ENCODE results near the gene TMEM196. TPM values are rescaled to one million over a fixed set of nuclear protein-coding genes. Genes with fewer than 3 reads are reported as not detected.
"Not testable (repeated sequence)": the region's sequence is repeated elsewhere in the genome, so short reads cannot be mapped to it uniquely, and the experiment has no call there.

The TMEM196 gene
- total and polyA plus RNA-seq, 8 donors = 0.07 to 0.25 (median 0.09) TPM; not detected in 4

DNA sequence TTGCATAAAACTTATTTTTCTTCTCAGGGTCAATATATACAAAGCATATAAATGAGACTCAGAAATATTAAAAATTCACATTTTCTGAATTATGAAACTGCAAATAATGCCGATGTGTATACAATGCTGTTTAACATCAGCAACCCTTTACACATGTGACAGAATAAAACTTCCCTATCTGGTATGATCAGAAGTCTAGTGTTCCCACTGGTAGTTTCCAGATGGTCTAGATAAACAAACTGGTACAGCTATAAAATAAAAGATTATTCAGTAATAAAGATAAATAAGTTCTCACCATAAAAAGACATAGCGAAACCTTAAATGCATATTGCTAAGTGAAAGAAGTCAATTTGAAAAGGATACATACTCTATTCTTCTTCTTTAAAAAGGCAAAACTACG, 72.5 kb downstream of the TMEM196 start:
- Histone ChIP-seq H3K9me3 (no peaks in the 10 kb centered on the region), H3K4me1 (no peaks in the 10 kb centered on the region), H3K4me3 (no peak overlapping the region), H3K27me3 (no peaks in the 10 kb centered on the region), H3K36me3 (peaks cover 0 to 21% of the 10 kb centered on the region in 2 donors), H3K27ac (no peak overlapping the region)
- DNase-seq (no peak), ATAC-seq (no peak)
- no peak for TF ChIP-seq CTCF (IDR thresholded peaks at IDR 0.05)
- intact Hi-C loops (cut with DNase I) = no loop called here

GRCh38 chr7:19698331-19698730, 75.1 kb downstream of the TMEM196 start:
- ATAC-seq (no peak), DNase-seq (no peak)
- peaks cover 0 to 21% of the 10 kb centered on the region in 2 donors for H3K36me3 ChIP-seq
- H3K27me3 ChIP-seq = no peaks in the 10 kb centered on the region
- H3K9me3 ChIP-seq = no peaks in the 10 kb centered on the region
- H3K27ac ChIP-seq = no peak overlapping the region
- no peak overlapping the region for H3K4me3 ChIP-seq
- no peak for TF ChIP-seq CTCF (IDR thresholded peaks at IDR 0.05)
- no peaks in the 10 kb centered on the region for H3K4me1 ChIP-seq
- intact Hi-C loops (cut with DNase I) = no loop called here

DNA sequence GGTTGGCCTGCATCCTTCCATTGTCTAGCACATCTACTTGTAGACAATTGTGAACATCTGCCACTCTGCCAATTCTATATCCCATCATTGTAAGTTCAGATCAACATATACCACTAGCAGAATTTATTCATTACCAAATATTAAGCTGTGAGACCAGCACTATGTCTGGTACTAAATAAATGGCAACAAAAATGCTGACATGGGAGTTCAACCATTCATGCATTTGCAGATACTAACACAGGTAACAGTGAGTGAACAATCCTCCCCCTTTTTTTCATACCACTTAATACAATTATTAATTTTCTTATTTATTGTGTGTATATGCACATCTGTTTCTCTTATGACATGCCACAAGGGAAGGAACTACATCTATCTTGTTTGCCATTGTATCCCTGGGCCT, 76.5 kb downstream of the TMEM196 start:
- Histone ChIP-seq H3K27ac (no peak overlapping the region), H3K9me3 (no peaks in the 10 kb centered on the region), H3K27me3 (no peaks in the 10 kb centered on the region), H3K36me3 (peaks cover 0 to 21% of the 10 kb centered on the region in 2 donors), H3K4me3 (no peak overlapping the region), H3K4me1 (no peaks in the 10 kb centered on the region)
- DNase-seq (no peak), ATAC-seq (no peak)
- intact Hi-C loops (cut with DNase I) = no loop called here
- no peak for TF ChIP-seq CTCF (IDR thresholded peaks at IDR 0.05)

- TF ChIP-seq CTCF (IDR thresholded peaks at IDR 0.05) = no peak
Observed at GRCh38 chr7:19692111-19692828, 81.1 kb downstream of the TMEM196 start.

GRCh38 chr7:19690736-19691135, 82.7 kb downstream of the TMEM196 start:
- no peak for TF ChIP-seq CTCF (IDR thresholded peaks at IDR 0.05)
- Histone ChIP-seq H3K27me3 (no peaks in the 10 kb centered on the region), H3K27ac (no peak overlapping the region), H3K4me3 (no peak overlapping the region), H3K9me3 (peaks cover 0 to 2% of the 10 kb centered on the region in 2 donors), H3K4me1 (no peaks in the 10 kb centered on the region), H3K36me3 (no peaks in the 10 kb centered on the region)
- intact Hi-C loops (cut with DNase I) = no loop called here
- ATAC-seq (no peak), DNase-seq (no peak)

More at GRCh38 chr7:19692111-19692828, 81.1 kb downstream of the TMEM196 start:
- ATAC-seq (no peak), DNase-seq (peak in 1 of 4 donors; percentile 76)
- Histone ChIP-seq H3K4me3 (no peak overlapping the region), H3K36me3 (peaks cover 0 to 2% of the 10 kb centered on the region in 2 donors), H3K4me1 (no peaks in the 10 kb centered on the region), H3K27me3 (no peaks in the 10 kb centered on the region), H3K27ac (no peak overlapping the region), H3K9me3 (peaks cover 0 to 2% of the 10 kb centered on the region in 2 donors)
- intact Hi-C loops (cut with DNase I) = no loop called here

DNA sequence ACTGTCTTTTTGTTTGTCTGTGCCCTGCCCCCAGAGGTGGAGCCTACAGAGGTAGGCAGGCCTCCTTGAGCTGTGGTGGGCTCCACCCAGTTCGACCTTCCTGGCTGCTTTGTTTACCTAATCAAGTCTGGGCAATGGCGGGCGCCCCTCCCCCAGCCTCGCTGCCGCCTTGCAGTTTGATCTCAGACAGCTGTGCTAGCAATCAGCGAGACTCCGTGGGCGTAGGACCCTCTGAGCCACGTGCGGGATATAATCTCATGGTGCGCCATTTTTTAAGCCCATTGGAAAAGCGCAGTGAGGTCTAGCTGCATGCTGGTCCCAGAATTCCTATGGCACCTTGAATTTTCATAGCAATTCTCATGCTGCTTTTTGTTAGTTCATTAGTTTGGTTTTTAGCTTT, 84.3 kb downstream of the TMEM196 start:
- intact Hi-C loops (cut with DNase I); ATAC-seq; H3K4me1 ChIP-seq; H3K27ac ChIP-seq; H3K9me3 ChIP-seq; H3K27me3 ChIP-seq; H3K4me3 ChIP-seq; H3K36me3 ChIP-seq: not testable (repeated sequence)
- DNase-seq = peak in 1 of 4 donors; percentile 10
